Spleen (tissue), 11 donors: ENCODE measurements around the gene DGAT2. TPM values are rescaled to one million over a fixed set of nuclear protein-coding genes. Genes with fewer than 3 reads are reported as not detected.

ENCODE experiments used
- DNase-seq: peaks from one replicate; pipeline ENCODE4 v3.0.0-alpha.2; 2020
- H3K27ac ChIP-seq, 8 donors: fragments of 200-600 bp; sonication (generic) in 7 of 8; 1 replicate in 4 of 8; 2 replicates in 4 of 8; pipeline versions ENCODE4 v1.5.0 to v1.8.0; 2016 to 2021; ENCODE audit warnings: inconsistent platforms in 4 of 8, mild to moderate bottlenecking in 4 of 8, moderate library complexity in 1 of 8
- H3K27me3 ChIP-seq, 7 donors: fragments of 200-600 bp; sonication (generic) in 6 of 7; replicated peaks in 1 of 7; 1 replicate in 4 of 7; 2 replicates in 3 of 7; pipeline versions ENCODE4 v1.5.0 to v1.8.0; 2016 to 2021; ENCODE audit warnings: inconsistent platforms in 3 of 7, mild to moderate bottlenecking in 1 of 7
- H3K36me3 ChIP-seq, 6 donors: fragments of 200-600 bp; sonication (generic) in 5 of 6; 1 replicate in 4 of 6; 2 replicates in 2 of 6; pipeline versions ENCODE4 v1.5.0 to v1.8.0; 2016 to 2021; ENCODE audit warnings: inconsistent platforms in 2 of 6
- H3K4me1 ChIP-seq, 6 donors: fragments of 200-600 bp; sonication (generic) in 5 of 6; 1 replicate in 3 of 6; 2 replicates in 3 of 6; pipeline versions ENCODE4 v1.5.0 to v1.8.0; 2016 to 2021; ENCODE audit warnings: inconsistent platforms in 3 of 6
- H3K4me3 ChIP-seq, 8 donors: fragments of 200-600 bp; sonication (generic) in 7 of 8; 1 replicate in 4 of 8; 2 replicates in 4 of 8; pipeline versions ENCODE4 v1.5.0 to v1.8.0; 2016 to 2021; ENCODE audit warnings: inconsistent platforms in 4 of 8, mild to moderate bottlenecking in 4 of 8, moderate library complexity in 2 of 8
- H3K9me3 ChIP-seq, 8 donors: fragments of 200-600 bp; sonication (generic) in 7 of 8; 1 replicate in 4 of 8; 2 replicates in 4 of 8; pipeline versions ENCODE4 v1.5.0 to v1.8.0; 2016 to 2021; ENCODE audit warnings: inconsistent platforms in 4 of 8
- POLR2A ChIP-seq, 3 donors: fragments of 450-650 bp; IDR thresholded peaks; one replicate each; pipeline ENCODE4 v1.5.1; 2017; ENCODE audit warnings: antibody characterized with exemption in 3 of 3, mild to moderate bottlenecking in 1 of 3
- POLR2AphosphoS5 ChIP-seq, 3 donors: sonication (generic); formaldehyde crosslinking; IDR thresholded peaks; one replicate each; pipeline ENCODE4 v1.5.1; 2017; ENCODE audit warnings: antibody characterized with exemption in 3 of 3
- WGBS, 5 donors: extraction: QIAGEN DNeasy Blood & Tissue Kit in 3 of 5; methylation state at CpG; one replicate each; pipeline versions ENCODE4 v1.1.5 to v1.1.7; 2013 to 2018; 5-methylcytosine and 5-hydroxymethylcytosine counted together
- intact Hi-C: fragments of 100-400 bp; cut with DNase I; formaldehyde crosslinking; loops from one replicate; pipeline ENCODE4 v1.15.0; 2023; ENCODE audit warnings: low total_unique reads
- polyA plus RNA-seq, 3 donors: library from polyadenylated mRNA; stranded (reverse); fragments of 200-250 nt; gene quantifications; one replicate each; pipeline ENCODE4 v1.2.1, GENCODE V29; 2013
- total RNA-seq, 7 donors: library from RNA; depleted of rRNA in 3 of 7; stranded (reverse); fragments of >200 nt in 3 of 7; fragmentation: NEBNext Ultra II Directional in 4 of 7; extraction: Animal tissue kit (Norgen Biotek cat#: 25700) in 4 of 7; gene quantifications; one replicate each; pipeline versions ENCODE4 v1.1.0 to v1.2.1, GENCODE V29; 2016 to 2021
- TF ChIP-seq, protein P1 (sequence below), 11 experiments: fragments of 200-600 bp in 7 of 11; fragments of 450-650 bp in 4 of 11; sonication (generic) in 4 of 11; IDR thresholded peaks in 8 of 11; conservative IDR thresholded peaks in 3 of 11; 1 replicate in 7 of 11; 2 replicates in 4 of 11; pipeline versions ENCODE4 v1.4.0 to v1.8.0; 2016 to 2021; ENCODE audit warnings: antibody characterized with exemption in 11 of 11, inconsistent platforms in 4 of 11, mild to moderate bottlenecking in 1 of 11
- donor health status: healthy with polysubstance abuse.
- donor health status: DM: no; HTN: no; CAD: no; lungs with moderate emphysema.
- donor health status: DM: no; HTN: no; CAD: no.
- donor health status: Bipolar disorder and iron deficiency.
- donor health status: healthy.
- donor health status: DM: no; HTN: no; CAD: no.
- donor health status: DM: yes; HTN: yes; CAD: no.

The DGAT2 gene
- total and polyA plus RNA-seq, 10 donors = 3.5 to 71.7 (median 15.9) TPM

DNA sequence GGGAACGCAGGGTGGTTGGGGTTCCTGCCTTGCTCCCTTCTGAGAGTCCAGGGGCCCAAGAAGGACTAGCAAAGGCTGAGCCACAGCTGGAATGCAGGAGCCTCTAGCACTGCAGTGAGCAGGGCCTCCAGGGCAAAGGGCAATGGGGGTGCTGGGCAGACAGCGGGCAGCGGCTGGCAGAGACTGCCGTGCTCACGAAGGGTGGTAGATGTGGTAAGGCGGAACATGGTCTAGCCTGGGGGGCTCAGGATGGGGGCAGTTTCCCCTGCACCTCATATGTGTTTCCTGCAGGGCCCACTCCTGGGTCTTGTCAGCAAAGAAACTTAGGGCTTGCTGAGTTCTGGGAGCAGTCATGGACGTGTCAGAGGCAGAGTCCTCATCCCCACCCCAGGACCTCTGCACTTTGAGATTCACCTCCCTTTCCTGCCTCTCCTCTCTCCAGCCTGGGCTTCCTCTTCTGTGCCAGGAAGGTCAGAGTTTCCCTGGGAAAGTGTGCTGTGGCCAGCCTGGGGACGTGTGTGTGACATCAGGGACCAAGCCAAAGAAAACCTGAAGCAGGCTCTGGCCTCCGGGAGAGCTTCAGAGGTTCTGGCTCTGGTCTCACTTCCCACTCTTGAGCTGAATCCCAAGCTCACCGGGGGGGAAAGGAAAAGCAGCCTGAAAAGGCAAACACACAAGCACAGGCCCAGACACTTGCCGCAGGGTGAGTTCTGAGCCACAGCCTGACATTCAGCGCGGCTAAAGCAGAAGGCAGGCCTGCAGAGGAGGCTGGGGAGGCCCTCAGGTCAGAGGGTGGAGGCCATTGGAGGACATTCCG, 46.5 kb upstream of the DGAT2 start:
- DNase-seq = no peak
- intact Hi-C loops = no loop called here
- Histone ChIP-seq H3K4me1 (peaks cover 0 to 15% (median 2%) of the 10 kb centered on the region in 6 donors), H3K36me3 (no peaks in the 10 kb centered on the region), H3K27me3 (no peaks in the 10 kb centered on the region), H3K4me3 (no peak overlapping the region), H3K27ac (no peak overlapping the region), H3K9me3 (no peaks in the 10 kb centered on the region)
- WGBS, 5 donors = 70 to 79% (median 72%) methylated on average over 14 of the region's 14 CpGs
- TF ChIP-seq POLR2AphosphoS5 (IDR thresholded peaks at IDR 0.05) = no peak
- TF ChIP-seq, protein P1, sequence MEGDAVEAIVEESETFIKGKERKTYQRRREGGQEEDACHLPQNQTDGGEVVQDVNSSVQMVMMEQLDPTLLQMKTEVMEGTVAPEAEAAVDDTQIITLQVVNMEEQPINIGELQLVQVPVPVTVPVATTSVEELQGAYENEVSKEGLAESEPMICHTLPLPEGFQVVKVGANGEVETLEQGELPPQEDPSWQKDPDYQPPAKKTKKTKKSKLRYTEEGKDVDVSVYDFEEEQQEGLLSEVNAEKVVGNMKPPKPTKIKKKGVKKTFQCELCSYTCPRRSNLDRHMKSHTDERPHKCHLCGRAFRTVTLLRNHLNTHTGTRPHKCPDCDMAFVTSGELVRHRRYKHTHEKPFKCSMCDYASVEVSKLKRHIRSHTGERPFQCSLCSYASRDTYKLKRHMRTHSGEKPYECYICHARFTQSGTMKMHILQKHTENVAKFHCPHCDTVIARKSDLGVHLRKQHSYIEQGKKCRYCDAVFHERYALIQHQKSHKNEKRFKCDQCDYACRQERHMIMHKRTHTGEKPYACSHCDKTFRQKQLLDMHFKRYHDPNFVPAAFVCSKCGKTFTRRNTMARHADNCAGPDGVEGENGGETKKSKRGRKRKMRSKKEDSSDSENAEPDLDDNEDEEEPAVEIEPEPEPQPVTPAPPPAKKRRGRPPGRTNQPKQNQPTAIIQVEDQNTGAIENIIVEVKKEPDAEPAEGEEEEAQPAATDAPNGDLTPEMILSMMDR (IDR thresholded peaks at IDR 0.05 in 8 of 11, conservative IDR thresholded peaks at IDR 0.05 in 3 of 11) = no peak
- TF ChIP-seq POLR2A (IDR thresholded peaks at IDR 0.05) = no peak

DNA sequence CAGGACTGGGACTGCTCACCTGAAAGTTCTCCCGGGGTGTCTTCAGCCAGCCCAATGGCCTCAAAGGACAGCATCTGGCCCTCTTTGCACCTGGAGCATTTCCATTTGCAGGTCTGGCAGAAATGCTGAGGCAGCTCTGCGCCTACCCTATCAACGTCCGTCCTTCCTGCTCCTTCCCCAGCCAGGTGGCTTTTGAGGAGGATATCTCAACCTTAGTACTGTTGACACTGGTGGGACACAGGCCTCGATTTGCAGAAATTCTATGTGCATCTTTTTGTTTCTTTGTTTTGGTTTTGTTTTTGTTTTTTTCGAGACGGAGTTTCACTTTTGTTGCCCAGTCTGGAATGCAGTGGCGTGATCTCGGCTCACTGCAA, 45.9 kb upstream of the DGAT2 start:
- Histone ChIP-seq H3K27me3 (no peaks in the 10 kb centered on the region), H3K36me3 (no peaks in the 10 kb centered on the region), H3K9me3 (no peaks in the 10 kb centered on the region), H3K27ac (no peak overlapping the region), H3K4me1 (peaks cover 0 to 15% (median 2%) of the 10 kb centered on the region in 6 donors), H3K4me3 (no peak overlapping the region)
- WGBS, 5 donors = 80 to 88% (median 83%) methylated on average over 9 of the region's 9 CpGs
- DNase-seq = no peak
- TF ChIP-seq POLR2A (IDR thresholded peaks at IDR 0.05) (no peak), POLR2AphosphoS5 (IDR thresholded peaks at IDR 0.05) (no peak)
- TF ChIP-seq, protein P1 (IDR thresholded peaks at IDR 0.05 in 8 of 11, conservative IDR thresholded peaks at IDR 0.05 in 3 of 11) = no peak
- intact Hi-C loops = no loop called here

DNA sequence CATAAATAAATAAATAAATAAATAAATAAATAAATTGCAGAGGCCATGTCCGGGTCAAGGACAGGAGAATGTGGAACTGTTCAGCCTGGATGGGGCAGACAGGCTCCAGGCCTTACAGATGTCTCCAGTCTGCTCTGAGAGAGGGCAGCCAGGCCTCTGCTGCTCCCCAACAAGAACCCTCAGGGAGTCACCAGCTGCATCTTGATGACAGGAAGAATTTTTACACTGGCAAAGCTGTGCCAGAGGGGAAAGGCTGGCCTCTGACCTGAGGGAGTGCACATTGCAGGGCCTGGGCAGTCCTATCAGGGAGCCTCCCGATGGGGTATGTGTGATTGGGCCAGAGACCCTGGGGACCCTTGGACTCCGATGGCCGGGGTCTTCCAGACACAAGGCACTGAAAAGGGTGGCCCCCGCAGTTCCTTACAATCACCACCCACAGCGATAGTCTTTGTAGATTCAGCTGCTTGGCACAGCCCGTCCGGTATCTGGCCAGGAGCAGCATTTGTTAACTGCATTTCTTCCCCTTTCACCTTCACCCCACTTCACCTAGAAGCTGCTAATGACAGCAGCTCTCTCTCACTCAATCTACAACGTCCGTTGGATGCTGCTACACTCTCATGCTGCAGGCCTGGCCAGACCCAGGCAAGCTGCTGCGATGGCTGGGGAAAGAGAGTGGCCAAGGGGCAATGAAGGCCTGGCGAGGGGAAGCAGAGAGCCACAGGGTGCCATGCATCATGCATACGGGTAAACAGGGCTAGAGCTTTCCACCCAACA, 42.8 kb upstream of the DGAT2 start:
- Histone ChIP-seq H3K27me3 (no peaks in the 10 kb centered on the region), H3K9me3 (no peaks in the 10 kb centered on the region), H3K36me3 (no peaks in the 10 kb centered on the region), H3K4me3 (no peak overlapping the region), H3K27ac (no peak overlapping the region), H3K4me1 (peaks cover 0 to 15% (median 2%) of the 10 kb centered on the region in 6 donors)
- TF ChIP-seq, protein P1 (IDR thresholded peaks at IDR 0.05 in 8 of 11, conservative IDR thresholded peaks at IDR 0.05 in 3 of 11) = no peak
- TF ChIP-seq POLR2A (IDR thresholded peaks at IDR 0.05) (no peak), POLR2AphosphoS5 (IDR thresholded peaks at IDR 0.05) (no peak)
- intact Hi-C loops = no loop called here
- DNase-seq = peak; percentile 56
- WGBS, 5 donors = 78 to 93% (median 87%) methylated on average over 12 to 13 of the region's 13 CpGs

DNA sequence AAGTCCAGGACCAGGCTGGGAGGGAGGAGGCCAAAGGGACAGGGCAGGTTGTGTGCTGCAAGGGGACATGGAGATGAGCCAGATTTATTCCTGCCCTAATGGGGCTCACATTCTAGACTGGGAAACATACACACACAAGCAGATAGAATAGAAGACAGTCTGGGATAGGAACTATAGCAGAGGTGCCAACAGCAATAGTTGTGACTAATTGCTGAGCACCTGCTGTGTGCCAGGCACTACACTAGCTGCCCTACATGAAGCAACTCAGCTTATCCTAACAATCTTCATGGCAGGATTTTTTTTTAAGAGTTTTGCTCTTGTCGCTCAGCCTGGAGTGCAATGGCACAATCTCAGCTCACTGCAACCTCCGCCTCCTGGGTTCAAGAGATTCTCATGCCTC, 39.6 kb upstream of the DGAT2 start:
- intact Hi-C loops = no loop called here
- Histone ChIP-seq H3K36me3 (no peaks in the 10 kb centered on the region), H3K27ac (no peak overlapping the region), H3K4me3 (no peak overlapping the region), H3K27me3 (no peaks in the 10 kb centered on the region), H3K9me3 (no peaks in the 10 kb centered on the region), H3K4me1 (no peaks in the 10 kb centered on the region)
- TF ChIP-seq POLR2AphosphoS5 (IDR thresholded peaks at IDR 0.05) = no peak
- TF ChIP-seq POLR2A (IDR thresholded peaks at IDR 0.05) = no peak
- TF ChIP-seq, protein P1 (IDR thresholded peaks at IDR 0.05 in 8 of 11, conservative IDR thresholded peaks at IDR 0.05 in 3 of 11) = no peak
- peak; percentile 4 for DNase-seq
- WGBS, 5 donors = 95 to 100% (median 97%) methylated on average over 2 of the region's 2 CpGs
